GM21825 (cell line): ENCODE data around the gene RAD9B.
"Not testable (repeated sequence)": the region's sequence is repeated elsewhere in the genome, so short reads cannot be mapped to it uniquely, and the experiment has no call there.

Source experiments
- ATAC-seq: cut with Tn5 transposase; IDR thresholded peaks from one replicate; pipeline ENCODE4 v1.9.1; 2021; ENCODE audit warnings: mild to moderate bottlenecking, moderate library complexity; ENCODE audit not compliant: unreplicated experiment

The RAD9B gene

GRCh38 chr12:110520876-110521712 lies 19.0 kb downstream of the RAD9B start:
- not testable (repeated sequence) for ATAC-seq

GRCh38 chr12:110528277-110528839 lies 26.2 kb downstream of the RAD9B start:
- ATAC-seq, result no peak

- no peak for ATAC-seq
Measured at GRCh38 chr12:110530511-110530910, 28.4 kb downstream of the RAD9B start.

- peak; percentile 82 for ATAC-seq
Measured at GRCh38 chr12:110531741-110532333, 29.7 kb downstream of the RAD9B start.

GRCh38 chr12:110532644-110533043 lies 30.5 kb downstream of the RAD9B start:
- ATAC-seq, result no peak

GRCh38 chr12:110533607-110534006 lies 31.5 kb downstream of the RAD9B start:
- ATAC-seq, result no peak

- no peak for ATAC-seq
Measured at GRCh38 chr12:110534811-110535210, 32.7 kb downstream of the RAD9B start.

GRCh38 chr12:110536834-110537604 lies 34.9 kb downstream of the RAD9B start:
- ATAC-seq, result no peak

GRCh38 chr12:110537605-110538409 lies 35.7 kb downstream of the RAD9B start:
- no peak for ATAC-seq

GRCh38 chr12:110538869-110539622 lies 36.9 kb downstream of the RAD9B start:
- no peak for ATAC-seq

- ATAC-seq, result no peak
Measured at GRCh38 chr12:110540048-110540447, 37.9 kb downstream of the RAD9B start.

- no peak for ATAC-seq
Measured at GRCh38 chr12:110543252-110543959, 41.3 kb downstream of the RAD9B start.

GRCh38 chr12:110543965-110544364 lies 41.8 kb downstream of the RAD9B start:
- no peak for ATAC-seq

- not testable (repeated sequence) for ATAC-seq
Measured at GRCh38 chr12:110545259-110545658, 43.1 kb downstream of the RAD9B start.

GRCh38 chr12:110545812-110546211 lies 43.7 kb downstream of the RAD9B start:
- no peak for ATAC-seq

- ATAC-seq, result no peak
Measured at GRCh38 chr12:110546339-110546738, 44.2 kb downstream of the RAD9B start.

- ATAC-seq, result no peak
Measured at GRCh38 chr12:110547090-110547489, 45.0 kb downstream of the RAD9B start.

- ATAC-seq, result no peak
Measured at GRCh38 chr12:110548678-110549077, 46.5 kb downstream of the RAD9B start.

- ATAC-seq, result no peak
Measured at GRCh38 chr12:110549716-110550115, 47.6 kb downstream of the RAD9B start.
